KBM-7 (cell line): Measurements from ENCODE around the gene ADGRA3.
"Not testable (repeated sequence)": the region's sequence is repeated elsewhere in the genome, so short reads cannot be mapped to it uniquely, and the experiment has no call there.

ENCODE experiments used
- DNase-seq: peaks from one replicate; pipeline ENCODE4 v3.0.0-alpha.2; 2015
- in situ Hi-C: fragments of 300-500 bp; cut with MboI; formaldehyde crosslinking; loops from 2 replicates; pipeline ENCODE4 v1.14.3; 2020; ENCODE audit warnings: low sequenced_read_pairs, low pct_unique_long_range_greater_than_20kb, mixed read lengths

Gene ADGRA3

DNA sequence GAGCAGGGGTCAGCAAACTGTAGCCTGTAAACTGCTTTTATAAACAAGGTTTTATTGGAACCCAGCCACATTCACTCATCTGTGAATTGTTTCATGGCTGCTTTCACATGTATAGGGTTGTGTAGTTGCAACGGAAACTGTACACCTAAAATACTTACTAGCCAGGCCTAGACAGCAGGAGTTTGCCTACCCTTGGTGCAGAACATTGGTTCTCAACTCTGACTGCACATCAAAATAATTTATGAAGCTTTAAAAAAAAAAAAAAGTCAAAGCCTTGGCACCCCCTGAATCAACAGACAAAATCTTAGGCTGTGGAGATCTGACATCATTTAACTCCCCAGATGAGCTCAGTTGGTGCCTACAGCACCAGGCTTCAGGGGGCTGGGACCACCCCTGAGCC is 27.8 kb downstream of the ADGRA3 start:
- in situ Hi-C loops = no loop called here
- no peak for DNase-seq

DNA sequence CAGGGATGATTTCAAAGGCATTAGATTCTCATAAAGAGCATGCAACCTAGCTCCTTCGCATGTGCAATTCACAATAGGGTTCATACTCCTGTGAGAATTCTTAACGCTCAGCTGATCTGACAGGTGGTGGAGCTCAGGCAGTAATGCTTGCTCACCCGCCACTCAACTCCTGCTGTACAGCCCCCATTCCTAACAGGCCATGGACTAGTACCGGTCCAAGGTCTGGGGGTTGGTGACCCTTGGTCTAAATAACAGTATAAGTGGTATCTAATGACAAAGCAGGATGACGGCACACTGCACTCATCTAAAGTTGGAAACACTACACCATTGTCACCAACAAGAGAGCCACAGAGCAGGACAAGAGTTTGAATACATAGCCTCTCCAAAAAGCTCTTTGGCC is 28.5 kb downstream of the ADGRA3 start:
- DNase-seq = no peak
- in situ Hi-C loops = no loop called here

DNA sequence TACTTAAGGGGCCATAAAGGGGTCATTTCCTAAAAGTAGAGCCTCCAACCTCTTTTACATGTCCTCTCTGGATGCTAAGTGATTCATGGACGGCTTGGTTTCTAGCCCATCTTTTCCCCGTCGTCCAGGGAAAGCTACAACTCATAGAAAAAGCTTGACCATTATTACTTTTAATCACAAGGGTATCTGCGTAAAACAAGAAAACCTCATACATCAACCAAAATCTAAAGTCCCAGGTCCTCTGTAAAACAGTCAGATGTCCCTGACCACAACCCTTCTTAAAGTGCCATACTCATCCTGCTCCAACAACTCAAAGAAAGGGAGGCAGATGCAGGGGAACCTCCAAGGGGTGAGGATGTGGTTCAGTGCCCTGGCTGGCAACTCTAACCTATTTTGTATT is 29.6 kb downstream of the ADGRA3 start:
- no peak for DNase-seq
- in situ Hi-C loops = no loop called here

DNA sequence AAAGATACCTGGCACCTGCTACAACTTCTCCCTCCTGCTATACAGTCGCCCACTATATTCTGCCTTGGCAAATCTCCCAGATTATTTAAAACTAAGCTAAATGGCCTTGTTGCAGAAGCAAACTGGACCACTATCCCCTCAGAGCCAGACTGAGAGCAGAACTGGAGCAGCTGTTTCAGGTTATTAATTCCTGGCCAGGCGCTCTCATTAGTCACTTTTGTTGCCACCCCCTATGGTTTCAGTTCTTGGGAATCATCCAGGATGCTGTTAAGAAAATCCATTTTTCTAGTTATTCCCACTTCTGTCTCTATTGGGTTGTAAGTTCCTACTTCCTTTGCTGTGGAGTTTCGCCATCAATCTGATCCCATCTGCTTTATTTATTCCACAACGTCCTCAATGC is 30.1 kb downstream of the ADGRA3 start:
- in situ Hi-C loops = no loop called here
- DNase-seq = no peak

DNA sequence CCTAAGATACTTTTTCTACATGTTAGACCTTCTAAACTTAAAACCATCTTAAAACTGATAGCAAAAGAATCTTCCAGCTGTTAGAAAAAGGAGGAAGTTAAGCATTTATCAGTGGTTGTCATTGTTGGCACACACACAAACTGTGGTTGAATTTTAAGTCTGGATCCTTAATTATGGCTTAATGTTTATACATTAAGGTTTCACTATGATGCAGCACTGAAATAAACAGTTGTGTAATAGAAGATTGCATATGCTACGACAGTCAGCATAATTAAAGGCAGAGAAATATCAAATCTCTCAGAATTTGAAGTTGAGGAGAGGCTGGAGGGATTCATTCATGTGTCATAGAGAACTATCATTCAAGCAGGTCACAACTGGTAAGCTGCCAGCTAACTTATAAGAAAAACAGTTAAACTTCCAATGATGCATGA is 32.3 kb downstream of the ADGRA3 start:
- peak; percentile 76 for DNase-seq
- in situ Hi-C loops = no loop called here

DNA sequence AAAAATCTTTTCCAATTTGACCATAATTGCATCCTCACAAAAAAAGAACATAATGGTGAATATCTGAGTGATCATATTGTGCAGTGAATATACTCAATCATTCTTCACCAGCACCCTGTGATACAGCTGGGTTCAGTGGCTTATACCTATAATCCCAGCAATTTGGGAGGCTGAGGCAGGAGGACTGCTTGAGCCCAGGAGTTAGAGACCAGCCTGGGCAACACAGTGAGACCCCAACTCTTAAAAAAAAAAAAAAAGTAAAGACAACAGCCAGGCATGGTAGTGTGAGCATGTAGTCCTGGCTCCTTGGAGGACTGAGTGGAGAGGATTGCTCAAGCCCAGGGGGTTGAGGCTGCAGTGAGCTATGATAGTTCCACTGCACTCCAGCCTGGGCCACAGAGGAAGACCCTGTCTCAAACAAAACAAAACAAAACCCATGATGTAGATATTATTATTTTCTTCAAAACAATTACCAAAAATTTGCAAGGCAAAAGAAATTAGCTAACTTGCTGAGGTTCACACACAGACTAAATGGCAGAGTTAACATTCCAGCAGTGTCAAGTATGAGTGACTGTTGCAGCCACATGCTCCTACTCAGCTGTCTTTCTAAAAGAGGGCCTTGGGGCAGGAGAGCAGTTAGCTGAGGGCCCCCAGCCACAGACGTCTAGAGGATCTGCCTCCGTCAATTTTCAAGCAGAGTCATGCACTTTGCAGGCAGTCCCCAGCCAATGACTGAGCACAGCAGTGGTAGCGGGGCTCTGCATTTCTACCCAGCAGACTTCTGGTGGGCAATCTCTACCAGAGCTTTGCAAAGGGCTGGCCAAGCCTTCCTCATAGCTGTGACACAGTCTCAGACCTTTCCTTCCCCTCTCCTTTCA is 33.4 kb downstream of the ADGRA3 start:
- peak; percentile 17 for DNase-seq
- in situ Hi-C loops = no loop called here

DNA sequence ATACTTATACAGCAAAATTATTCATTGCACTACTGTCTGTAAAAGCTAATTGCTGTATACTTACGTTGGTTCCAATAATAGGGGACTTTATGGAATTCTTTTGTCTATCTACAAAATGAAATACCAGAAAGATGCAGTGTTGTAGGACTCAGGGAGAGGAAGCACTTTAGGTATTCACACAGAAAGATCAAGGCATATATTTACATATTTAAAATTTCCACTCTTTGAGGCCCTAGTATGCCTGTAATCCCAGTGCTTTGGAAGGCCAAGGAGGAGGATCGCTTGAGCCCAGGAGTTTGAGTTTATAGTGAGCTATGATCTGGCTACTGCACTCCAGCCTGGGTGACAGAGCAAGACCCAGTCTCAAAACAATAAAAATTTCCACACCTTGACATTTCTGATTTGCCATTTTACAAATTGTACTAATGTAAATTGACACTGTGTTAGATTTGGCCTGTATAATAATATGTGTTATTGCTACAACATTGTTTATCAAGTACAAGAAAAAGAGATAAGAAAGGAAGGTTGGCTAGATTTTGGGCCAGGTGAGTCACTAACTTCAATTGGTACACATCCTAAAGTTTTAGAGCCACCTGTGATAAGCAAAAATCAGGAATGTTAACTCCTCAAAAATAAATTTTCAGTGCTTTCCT is 35.1 kb downstream of the ADGRA3 start:
- in situ Hi-C loops = no loop called here

DNA sequence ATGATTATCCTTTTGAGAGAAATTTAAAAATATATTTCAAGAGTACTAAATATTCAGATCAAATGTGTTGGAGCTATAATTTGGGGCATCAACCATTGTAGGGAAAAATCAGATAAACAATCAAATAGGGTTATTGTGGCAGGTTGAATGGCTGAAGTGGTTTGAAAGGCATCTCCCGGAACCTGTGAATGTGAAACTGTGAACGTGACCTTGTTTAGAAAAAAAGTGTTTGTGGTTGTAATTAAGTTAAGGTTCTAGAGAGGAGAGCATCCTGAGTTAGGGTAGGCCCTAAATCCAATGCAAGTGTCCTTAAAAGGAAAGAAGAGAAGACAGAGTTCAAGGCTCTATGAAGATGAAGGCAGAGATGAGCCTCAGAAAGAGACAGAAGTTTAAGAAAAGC is 37.4 kb downstream of the ADGRA3 start:
- in situ Hi-C loops = no loop called here
- DNase-seq = no peak

More for the DNA sequence above, 35.1 kb downstream of the ADGRA3 start:
- no peak for DNase-seq

DNA sequence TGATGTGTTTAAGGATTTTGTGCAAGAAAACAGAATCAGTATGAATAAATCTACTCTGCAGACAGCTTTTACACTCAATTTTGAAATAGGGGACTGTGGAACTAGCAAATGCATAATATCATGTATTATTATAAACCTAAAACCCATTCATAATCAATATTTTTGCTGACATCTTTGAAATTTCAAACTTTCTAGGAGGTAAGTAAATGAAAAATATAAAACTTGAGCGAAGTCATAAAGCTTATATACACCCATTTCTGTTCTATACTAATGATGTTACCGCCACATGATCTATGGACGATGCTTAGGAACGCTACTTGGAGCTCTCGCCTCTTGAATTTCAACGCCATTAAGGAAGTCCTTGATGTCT is 38.1 kb downstream of the ADGRA3 start:
- DNase-seq = no peak
- in situ Hi-C loops = no loop called here

DNA sequence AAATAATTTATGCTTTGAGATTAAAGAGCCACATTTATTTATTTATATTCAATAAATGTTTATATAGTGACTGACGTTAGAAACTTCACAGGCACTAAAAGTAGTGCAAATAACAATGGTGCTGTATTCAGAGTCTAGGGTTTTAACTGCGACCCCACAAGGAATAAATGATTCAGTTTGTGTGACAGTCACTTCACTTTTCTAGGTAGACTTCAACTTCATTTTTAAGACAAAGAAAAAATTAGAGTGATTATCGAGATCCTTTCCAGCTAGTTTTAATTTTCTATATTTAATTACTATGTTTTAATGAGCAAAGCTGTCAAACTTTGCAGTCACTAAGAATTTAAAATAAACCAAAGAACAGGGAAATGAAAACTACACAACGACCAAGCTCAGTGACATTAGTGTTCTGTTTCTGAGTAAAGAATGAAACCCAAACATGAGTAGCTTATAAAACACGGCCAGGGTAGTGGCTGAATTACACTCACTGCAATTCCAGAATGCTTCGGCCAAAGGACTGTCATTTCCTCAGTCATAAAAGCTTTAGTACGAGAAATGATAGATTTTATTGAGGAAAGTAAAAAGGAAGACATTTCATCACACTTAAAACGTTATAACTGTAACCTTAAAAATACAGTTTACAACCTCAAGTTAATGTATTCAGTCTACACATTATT is 38.6 kb downstream of the ADGRA3 start:
- in situ Hi-C loops = no loop called here

DNA sequence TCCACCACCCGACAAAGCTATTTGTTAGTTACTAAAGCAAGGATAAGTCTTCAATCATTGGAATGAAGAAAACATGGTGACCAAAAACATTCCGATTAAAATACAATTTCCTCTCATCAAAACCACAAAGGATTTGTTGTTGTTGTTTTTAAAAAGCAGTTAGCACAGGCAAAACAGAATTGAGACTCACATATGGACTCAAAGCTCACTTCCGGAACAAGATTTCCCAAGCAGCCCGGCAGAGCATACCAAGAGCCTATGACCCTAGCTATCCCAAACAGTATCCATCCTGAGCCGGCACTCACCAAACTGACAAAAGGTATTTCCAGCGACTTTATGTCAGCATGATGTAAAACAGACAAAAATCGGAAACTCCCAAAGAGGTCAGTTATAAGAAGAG is 39.9 kb downstream of the ADGRA3 start:
- no peak for DNase-seq
- in situ Hi-C loops = no loop called here

More for the DNA sequence above, 38.6 kb downstream of the ADGRA3 start:
- no peak for DNase-seq

DNA sequence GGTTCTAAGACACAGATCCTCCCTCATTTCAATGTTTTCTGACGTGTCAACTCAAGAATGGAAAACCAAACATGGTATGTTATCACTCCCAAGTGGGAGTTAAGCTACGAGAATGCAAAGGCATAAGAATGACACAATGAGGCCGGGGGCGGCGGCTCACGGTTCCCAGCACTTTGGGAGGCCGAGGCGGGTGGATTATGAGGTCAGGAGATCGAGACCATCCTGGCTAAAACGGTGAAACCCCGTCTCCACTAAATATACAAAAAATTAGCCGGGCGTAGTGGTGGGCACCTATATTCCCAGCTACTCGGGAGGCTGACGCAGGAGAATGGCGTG is 40.6 kb downstream of the ADGRA3 start:
- in situ Hi-C loops, DNase-seq: not testable (repeated sequence)

DNA sequence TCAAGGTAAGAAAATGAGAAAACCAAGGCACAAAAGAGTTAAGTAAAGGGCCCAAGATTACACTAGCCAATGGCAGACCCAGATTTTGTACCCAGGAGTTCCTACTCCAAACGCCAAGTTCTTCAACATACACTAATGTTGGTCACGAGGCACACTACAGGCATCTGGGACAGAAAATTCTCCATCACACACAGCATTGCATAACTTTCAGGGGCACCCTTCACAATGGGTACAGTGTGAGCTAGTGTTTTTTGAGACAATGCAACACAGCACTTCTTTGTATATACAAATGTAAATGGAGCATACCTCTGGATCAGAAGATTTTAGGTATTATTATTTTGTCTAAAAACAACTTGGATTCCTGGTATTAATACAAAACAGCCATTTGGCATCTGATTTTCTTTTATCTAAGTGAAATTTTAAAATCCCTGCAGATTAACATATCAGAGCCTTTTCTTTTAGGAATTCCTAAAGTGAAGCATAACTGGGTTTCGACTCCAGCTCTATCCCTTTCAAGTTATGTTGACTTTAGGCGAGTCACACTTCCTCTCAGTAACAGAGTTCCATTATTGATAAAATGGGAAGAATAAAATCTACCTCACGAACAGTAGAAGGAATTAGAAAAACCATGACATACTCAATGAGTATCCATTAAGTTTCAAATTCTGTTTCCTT is 41.1 kb downstream of the ADGRA3 start:
- in situ Hi-C loops = no loop called here
- no peak for DNase-seq

DNA sequence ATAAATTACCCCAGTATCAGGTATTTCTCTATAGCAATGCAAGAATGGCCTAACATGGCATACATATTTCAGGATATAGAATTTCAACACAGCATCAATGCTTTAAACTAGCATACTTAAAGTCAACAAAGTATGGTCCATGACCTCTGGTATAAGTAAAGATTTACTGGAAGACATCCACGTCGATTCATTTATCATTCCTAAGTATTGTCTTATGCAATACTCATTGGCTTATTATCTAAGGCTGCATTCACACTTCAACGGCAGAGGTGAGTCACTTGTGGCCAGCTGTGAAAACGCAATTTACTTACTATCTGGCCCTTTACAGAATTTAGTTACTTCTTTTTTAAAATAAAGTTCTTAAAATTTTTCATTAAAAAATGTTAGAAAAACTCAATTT is 42.6 kb downstream of the ADGRA3 start:
- in situ Hi-C loops = no loop called here
- no peak for DNase-seq

DNA sequence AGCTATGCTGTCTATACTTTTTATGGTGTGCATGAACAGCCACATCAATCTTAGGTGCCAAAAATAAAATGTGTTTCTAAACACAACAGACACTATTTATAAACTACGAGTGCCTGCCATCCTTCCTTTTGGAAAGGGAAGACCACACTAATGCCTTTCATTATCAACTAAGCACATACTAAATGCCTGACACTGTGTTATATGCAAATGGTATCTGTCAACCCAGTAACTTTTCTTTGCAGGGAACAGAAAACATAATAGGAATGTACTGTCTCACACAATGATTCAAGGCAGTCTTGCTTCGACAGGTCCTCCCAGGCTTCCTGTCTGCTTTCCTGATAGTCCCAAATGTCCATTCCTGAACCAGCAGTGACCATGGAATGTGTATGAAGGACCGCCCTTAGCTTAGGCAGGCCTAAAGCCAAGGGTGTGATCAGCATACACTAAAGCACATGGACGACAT is 43.8 kb downstream of the ADGRA3 start:
- in situ Hi-C loops = no loop called here
- no peak for DNase-seq

DNA sequence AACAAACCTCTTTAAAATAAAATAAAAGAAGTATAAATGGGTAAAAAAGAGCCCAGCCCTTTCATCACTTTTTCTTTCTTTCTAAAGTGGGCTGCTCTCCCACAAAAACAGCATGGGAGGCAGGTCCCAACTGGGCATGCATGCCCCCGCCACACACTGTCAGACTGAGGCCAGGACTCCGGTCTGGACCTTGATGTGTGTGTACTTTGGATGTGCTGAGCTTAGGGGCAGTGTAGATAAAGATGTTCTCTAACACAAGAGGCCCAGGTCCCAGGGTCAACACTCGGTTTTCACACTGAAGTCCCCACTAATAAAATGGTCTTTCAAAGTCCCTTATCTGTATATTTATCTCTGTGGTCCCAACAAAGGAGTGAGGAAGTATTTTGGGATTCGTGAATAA is 44.4 kb downstream of the ADGRA3 start:
- in situ Hi-C loops = no loop called here
- DNase-seq = no peak

DNA sequence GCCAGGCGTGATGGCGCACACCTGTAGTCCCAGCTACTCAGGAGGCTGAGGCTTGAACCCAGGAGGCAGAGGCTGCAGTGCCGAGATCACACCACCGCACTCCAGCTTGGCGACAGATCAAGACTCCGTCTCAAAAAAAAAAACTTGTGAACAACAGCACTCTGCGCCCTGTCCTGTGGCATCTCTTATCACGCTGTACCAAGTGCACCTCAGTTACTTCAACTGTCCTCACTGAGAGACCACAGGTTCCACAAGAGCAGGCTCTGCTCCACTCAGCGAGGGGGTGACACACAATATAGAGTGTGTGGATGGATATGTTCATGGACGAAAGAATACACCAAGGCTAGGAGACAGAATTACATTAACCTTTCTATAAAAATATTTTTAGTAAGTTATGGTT is 49.3 kb downstream of the ADGRA3 start:
- DNase-seq = no peak
- in situ Hi-C loops = no loop called here

DNA sequence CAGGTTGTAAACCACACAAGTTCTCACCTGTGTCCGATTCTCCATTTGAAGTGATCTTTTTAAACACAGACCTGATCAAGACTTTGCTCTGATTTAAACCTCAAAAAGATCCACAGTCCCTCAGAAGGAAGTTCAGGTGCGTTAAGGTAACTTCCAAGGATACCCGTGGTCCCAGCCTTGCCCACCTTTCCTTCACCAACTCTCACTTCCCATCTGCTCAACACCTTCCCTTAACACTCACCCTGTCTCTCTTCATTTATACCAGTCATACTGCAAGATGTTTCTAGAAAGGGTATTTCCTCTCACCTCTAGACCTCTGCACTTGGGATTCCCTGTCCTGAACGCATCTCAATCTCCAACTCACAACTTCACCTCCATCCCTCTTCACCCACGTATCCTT is 49.9 kb downstream of the ADGRA3 start:
- in situ Hi-C loops = no loop called here
- DNase-seq = no peak

DNA sequence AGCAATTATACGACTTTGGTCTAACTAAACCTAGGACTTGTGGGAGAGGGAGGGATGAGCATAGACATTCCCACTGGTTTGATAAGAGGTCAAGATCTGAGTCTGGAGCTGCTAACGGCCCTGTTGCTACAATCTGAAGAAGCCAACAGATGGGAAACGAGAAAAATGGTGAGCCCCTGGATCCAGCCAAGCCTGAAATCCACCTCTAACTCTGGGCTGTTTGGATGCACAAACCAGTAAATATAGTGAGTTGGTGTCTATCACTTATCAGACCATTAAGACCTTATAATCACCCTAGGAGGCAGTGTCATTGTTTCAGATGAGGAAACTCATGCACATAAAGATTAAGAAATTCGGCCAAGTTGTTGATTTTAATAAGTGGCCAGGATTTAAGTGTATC is 50.5 kb downstream of the ADGRA3 start:
- DNase-seq = no peak
- in situ Hi-C loops = no loop called here

DNA sequence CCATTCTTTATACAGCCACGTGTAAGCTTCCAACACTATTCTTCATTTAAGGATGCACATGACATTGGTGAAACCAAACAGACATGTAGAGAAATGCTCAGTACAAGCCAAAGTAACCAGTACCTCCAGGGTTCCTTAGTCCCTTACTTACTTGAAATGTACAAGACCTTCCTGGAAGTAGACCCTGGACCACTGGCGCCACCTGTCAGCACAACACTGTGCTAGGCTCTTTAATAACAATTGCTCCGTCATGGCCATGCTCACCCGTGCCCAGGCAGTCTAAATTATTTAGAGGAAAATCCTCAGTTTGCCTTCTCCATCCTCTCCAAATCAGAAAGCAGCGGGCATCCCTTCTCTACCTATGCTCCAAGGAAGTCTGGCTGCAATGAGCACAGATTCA is 52.7 kb downstream of the ADGRA3 start:
- in situ Hi-C loops = no loop called here

More for the DNA sequence above, 52.7 kb downstream of the ADGRA3 start:
- no peak for DNase-seq
